HG02870 (cell line): Measurements from ENCODE around the gene GLI3.
"Not testable (repeated sequence)": the region's sequence is repeated elsewhere in the genome, so short reads cannot be mapped to it uniquely, and the experiment has no call there.

Experiments
- ATAC-seq: cut with Tn5 transposase; IDR thresholded peaks from one replicate; pipeline ENCODE4 v1.9.1; 2021; ENCODE audit warnings: mild to moderate bottlenecking, moderate library complexity; ENCODE audit not compliant: unreplicated experiment

The GLI3 gene

GRCh38 chr7:42213093-42213492, 23.9 kb downstream of the GLI3 start:
- ATAC-seq: no peak

DNA sequence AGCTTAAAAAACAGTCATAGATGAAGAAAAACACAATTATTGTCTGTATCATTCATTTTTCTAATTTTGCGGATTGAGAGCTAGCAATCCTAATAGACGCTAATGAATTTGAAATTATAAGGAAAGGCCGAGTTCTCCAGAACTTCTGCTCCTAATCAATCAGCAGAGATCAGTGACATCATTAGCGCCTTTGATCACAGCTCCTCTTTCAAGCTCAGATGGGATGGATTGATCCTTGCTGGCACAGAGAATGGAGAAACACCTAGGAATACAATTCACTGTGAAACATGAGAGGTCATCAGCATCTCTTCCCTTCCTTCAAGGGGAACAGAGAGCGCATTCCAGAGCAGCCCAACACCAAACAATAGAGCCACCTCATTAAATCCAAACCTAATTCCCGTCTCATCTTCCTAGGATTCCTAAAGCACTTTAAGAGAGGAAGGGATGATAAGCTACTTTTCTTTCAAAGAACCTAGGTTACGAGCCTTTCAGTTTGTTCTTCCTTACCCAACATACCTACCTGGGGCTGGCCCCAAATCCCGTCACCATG, 24.4 kb downstream of the GLI3 start:
- ATAC-seq: no peak

GRCh38 chr7:42211938-42212337, 25.1 kb downstream of the GLI3 start:
- no peak for ATAC-seq

GRCh38 chr7:42210779-42211178, 26.2 kb downstream of the GLI3 start:
- ATAC-seq: no peak

DNA sequence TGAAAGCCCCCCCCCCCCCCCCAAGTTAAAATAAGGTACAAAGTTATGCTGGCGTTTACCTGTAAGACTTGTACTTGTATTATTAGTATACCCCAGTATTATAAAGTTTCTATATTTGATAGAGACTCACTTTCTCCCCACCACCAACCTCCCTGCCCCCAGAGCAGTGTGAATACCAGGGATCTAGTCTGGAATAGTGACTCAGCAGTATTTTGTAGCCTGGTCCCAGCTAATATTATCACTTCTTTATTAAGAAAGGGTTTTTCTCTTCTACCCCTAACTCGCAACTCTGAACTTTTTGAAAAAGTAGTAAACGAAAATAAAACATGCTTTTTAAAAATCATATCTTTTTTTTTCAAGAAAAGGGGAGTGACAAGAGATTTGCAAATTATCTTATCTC, 26.7 kb downstream of the GLI3 start:
- ATAC-seq: no peak

DNA sequence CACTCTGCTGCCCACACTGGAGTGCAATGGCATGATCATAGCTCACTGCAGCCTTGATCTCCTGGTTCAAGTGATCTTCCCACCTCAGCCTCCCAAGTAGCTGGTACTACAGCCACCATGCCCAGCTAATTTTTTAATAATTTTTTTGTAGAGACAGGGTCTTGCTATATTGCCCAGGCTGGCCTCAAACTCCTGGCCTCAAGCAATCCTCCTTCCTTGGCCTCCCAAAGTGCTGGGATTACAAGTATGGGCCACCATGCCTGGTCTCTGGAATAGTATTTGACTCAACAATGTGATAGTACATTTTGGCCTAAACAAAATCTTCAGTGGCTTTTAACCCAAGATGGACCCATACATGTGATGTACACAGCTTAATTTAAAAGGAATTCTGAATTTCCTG, 27.9 kb downstream of the GLI3 start:
- ATAC-seq: not testable (repeated sequence)

DNA sequence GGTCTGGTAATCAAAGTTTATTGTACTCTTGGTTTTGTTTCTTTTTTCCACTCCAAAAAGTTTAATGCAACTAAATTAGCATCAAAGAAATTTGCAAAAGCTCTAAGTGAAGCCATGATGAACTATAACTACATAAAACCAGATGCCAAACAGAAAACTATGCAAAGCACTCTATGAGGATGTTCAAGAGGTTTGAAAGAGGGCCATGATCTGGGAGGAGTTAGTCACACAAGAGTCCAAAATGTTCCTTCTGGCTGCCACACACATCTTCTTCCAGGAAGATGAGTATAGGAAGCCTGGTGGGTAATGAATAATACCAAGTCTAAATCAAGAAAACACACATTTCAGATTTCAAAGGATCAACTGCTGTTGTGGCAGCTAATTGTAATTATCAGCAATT, 28.4 kb downstream of the GLI3 start:
- no peak for ATAC-seq

DNA sequence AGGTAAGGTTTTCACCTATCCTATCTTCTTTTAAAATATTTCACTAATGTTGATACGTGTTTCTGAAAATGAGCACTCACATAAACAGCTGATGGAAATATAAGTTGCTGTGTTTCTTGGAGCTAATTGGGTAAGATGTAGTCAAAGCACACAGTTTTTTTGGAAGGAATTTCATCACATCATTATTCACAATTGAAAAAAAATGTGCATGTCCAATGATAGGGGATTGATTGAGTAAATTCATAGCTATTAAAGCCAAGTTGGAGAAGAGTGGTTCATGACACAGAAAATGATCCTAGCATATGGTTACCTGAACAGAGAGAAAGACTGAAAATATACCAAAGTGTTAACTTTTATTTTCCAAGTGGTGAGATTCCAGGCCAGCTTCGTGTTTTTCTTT, 29.6 kb downstream of the GLI3 start:
- ATAC-seq: no peak

DNA sequence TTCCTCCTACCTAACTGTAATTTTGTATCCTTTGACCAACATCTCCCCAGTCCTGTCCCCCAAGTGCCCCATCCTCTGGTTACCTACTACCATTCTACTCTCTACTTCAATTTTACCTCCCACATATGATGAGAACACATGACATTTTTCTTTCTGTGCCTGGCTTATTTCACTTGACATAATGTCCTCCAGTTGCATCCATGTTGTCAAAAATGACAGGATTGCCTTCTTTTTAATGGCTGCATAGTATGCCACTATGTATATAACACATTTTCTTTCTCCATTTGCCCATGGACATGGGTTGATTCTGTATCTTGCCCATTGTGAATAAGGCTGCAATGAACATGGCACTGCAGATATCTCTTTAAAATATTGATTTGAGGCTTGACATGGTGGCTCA, 33.7 kb downstream of the GLI3 start:
- ATAC-seq: no peak

DNA sequence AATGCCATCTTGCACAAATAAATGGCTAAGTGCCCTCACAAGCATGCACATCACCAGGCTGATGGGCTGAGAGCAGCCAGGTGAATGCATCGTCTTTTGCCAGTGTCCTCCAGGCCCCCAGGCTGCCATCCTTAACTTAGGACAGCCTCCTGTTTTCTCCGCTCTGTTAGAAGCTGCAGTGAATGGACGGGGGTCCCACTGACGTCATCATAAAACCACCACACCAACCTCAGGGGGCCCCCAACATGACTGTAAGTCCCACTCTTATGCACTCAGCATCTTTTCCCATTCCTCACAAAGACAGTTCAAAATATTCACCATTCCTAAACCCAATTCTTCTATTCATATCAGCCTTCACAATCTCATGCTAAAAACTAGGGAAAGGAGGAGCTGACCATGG, 34.4 kb downstream of the GLI3 start:
- ATAC-seq: no peak

DNA sequence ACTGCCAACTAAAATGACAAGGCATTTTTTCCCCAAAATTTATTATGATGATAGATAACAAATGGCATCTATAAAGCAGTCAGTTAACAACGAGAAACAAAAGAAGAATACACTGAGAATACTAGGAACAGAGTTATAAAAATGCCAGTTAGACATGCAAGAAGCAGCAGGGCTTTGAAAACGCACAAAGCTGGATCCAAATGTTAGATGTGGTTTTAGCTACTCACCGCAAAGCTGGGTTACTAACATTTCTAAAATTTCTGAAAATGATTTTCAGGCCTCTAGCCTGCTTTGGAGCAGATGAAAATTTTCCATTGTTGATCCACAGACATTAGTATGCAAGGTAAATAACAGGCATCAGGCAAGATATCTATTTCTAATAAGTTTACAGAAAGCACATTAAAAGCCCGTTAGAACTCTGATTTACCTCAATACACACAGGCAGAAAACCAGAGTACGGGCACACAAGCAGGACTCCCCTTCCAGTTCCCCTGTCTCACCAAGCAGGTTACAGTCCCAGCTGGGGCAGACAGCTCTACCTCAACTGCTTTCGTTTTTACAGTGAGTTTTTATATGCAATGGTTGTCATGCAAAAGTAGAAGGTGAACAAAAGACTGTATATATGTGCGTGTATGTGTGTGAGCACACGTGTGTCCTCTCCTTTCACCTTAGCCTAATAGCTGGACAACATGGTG, 37.9 kb downstream of the GLI3 start:
- ATAC-seq: no peak

DNA sequence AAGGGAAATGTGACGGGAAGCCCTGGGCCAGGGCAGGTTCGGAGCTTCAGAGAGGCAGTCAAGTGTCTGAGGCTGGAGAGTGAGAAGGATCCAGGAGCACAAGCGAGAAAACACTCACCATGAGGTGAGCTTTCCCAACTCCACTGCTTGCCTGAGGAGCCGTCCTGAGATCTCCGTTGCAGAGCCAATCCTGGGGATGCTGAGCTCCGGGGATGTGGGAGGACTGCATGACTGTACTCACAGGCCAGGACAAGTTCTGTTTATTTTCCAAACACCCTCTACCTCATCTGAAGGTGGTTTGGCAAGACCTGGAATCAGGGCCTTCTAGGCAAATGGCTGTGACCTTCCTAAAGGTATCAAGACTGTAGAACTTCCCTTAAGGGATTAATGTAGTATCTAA, 38.7 kb downstream of the GLI3 start:
- ATAC-seq: no peak

GRCh38 chr7:42197451-42197850, 39.6 kb downstream of the GLI3 start:
- ATAC-seq: no peak

DNA sequence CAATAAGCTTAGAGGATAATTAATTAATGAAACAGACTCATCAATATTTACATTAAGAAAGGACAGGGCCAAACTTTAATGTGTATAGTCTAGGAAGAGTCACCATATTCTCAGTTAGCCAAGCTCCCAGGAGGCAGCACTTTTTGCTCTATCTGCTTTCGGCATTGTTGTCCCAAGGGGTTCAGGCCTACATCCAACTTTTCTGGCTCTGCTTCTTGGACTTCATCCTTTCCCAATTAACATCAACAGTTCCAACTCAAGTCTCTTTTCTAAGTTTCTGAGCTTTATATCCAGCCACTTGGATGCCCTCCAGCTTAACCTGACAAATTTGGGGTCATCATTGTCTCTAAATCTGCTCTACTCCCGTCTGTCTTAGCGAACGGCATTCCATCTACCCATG, 42.8 kb downstream of the GLI3 start:
- ATAC-seq: no peak

DNA sequence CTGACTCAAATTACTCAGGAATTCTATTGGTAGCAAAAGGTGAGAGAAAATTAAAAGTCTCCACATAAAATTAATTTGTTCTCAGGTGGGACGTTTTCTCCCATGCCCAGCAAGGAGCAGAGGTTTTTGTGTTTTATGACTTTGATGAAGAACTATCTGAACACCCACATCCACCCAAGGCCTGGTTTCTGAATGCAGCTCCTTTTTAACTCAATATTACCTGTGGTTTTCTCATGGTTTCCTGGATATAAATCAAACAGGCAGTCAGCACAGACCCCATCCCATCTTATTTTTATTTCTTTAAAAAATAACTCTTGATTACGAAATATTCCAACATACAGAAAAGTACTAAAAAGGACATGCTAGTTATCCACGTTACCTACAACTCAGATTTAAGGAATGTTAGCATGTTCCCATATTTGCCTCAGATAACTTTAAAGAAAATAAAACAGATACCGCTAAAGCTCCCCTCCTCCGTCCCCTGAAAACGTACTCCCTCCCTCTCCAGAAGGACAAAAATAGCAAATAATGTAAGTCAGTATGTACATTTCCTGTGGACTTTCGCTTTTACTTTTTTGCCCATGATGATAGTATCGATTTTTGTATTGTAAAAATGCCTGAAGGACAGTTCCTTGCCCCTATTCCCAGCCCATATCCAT, 43.4 kb downstream of the GLI3 start:
- no peak for ATAC-seq

DNA sequence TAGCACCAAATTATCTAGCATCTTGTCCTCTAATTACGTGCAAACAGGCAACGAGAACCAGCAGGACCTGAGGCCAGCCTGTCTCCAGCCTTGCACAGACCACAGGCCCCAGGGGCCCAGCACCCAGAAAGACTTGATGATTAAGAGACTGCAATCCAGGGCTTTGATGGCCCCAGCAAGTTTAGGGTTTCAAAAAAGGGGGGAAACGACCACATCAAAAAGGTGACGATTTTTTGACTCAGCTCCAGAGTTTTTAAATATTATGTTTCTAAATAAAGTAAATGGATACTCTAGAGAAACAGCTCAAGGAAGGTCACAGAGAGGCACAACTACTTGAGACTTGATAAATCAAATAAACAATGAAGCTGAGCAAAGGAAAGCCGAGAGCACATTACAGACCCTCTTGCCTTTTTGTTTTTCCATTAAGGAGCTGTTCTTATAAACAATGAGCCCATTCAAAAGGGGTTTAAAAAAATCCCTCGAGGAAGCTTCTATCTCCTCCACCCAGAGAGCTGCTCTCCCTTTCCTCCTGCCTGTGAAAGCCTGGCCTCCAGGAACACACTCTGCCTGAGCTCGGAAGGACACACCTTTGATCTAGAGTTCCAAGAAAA, 44.1 kb downstream of the GLI3 start:
- ATAC-seq: no peak

DNA sequence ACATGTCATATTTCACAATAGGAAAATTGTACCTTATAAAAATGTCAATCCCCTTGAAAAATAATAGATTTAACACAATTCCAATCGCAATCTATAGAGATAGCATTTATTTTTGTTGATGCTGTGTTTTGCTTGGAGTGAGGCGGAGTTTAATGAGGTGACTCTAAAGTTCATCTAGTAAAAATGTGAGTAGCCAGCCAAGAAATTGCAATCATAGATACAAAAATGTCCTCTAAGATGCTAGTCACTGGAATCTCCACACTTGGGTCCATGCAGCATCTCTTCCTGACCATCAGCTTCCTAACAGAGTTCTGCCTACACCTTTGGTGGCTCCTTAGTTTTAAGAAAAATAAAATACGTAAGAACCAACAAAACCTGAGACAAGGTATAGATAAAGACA, 44.9 kb downstream of the GLI3 start:
- no peak for ATAC-seq

GRCh38 chr7:42189535-42189934, 47.5 kb downstream of the GLI3 start:
- no peak for ATAC-seq

DNA sequence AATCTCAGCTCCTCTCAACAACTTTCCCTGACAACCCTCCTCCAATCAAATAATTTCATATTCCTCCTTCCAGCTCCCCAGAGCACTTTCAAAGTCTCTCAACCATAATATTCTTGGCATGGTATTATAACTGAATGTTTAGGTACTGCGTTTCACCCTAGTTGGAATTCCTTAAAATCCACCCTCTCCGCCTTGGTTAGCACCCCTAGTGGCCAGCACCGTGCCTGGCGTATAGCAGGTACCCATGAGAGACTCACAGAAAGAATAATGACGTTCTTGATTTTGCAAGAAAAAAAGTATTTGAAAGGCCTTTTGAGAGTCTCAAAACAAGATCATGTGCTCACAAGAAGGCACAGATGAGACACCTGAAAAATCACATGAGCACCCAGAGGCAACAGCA, 50.9 kb downstream of the GLI3 start:
- no peak for ATAC-seq

DNA sequence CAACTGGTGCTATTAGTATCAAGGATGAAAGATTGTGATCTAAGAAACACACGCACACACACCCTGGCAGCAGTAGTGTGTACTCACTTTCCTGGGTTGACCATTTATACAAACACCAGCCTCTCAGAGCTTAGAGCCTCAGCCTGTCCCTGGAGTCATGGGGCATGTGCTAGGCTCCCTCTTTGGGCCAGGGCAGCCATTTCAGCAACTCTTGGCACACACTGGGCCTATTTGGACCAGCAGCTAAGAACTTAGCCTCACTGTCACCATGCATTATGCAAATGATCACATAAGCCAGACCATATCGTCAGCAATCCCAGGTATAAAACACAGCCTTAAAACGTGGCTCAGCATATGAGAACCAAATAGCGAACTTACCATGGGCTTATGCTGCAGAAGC, 51.3 kb downstream of the GLI3 start:
- no peak for ATAC-seq

DNA sequence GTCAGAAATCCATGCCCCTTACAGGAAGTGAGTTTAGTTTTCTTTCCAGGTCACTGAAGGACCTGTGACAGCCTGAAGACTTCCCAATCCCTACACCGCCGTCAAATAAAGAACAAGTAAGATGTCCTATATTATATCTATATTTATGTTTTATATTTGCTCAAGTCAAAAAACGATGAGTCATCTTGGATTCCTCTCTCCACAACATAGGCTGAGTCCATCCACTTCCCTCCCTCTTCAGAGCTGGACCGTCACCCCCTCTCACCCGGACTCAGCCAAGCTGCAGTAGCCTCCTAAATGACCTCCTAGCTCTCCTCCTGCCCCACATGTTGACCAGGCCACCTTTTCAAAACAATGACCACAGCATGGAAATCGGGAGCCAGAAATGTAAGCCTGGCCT, 53.5 kb downstream of the GLI3 start:
- no peak for ATAC-seq

- ATAC-seq: no peak
These were observed 55.4 kb downstream of the GLI3 start for GRCh38 chr7:42181566-42181965.
